ENCODE data around the gene GRIK1. TPM values are rescaled to one million over a fixed set of nuclear protein-coding genes. Genes with fewer than 3 reads are reported as not detected.

Gene GRIK1
- polyA plus RNA-seq, 1 donor from 2014 or later = not detected

DNA sequence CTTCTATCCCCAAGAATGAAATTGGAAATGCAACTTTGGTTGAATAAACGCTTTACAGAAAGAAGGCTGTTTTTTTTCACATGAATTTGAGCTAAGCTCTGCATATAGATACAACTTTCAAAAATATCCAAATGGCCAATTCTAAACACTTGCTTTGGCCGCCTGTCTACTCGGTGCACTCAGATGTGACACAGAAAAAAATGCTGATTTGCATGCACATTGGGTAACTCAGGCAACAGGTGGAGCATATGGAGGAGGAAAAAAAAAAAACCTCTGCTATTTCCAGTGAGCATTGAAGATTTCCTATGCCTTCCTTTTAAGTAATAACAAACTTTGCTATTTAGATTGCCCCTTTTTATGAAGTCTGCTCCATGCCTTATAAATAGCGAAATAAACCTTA is 262.5 kb downstream of the GRIK1 start:
- Mint-ChIP-seq H3K27ac (no peak overlapping the region), H3K27me3 (peaks cover 6% of the 10 kb centered on the region)

DNA sequence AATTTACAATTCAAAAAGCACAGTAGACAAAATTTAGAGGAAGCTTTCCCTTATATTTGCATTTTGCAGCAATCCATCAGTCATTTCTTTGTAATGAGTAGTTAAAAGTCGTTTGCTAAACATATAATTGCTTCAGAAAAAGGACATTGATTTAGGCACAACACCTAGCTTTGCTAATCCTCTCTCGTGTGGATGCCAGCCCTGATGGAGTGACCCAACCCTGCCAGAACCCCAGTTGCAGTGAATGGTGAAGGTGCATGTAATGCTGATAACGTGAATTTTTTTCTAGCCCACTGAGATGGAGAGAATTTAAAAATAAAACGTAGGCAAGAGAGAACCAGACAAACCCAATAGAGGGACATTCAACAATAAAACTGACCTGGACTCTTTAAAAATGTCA is 263.4 kb downstream of the GRIK1 start:
- Mint-ChIP-seq H3K27ac (peak overlapping the region in 1 of 3 donors; percentile 3), H3K4me1 (peaks cover 11 to 21% (median 17%) of the 10 kb centered on the region in 3 donors), H3K27me3 (peaks cover 6% of the 10 kb centered on the region), H3K4me3 (no peak overlapping the region), H3K9me3 (peaks cover 0 to 3% (median 0%) of the 10 kb centered on the region in 3 donors), H3K36me3 (peaks cover 5% of the 10 kb centered on the region)

More for the DNA sequence above, 262.5 kb downstream of the GRIK1 start:
- H3K9me3 Mint-ChIP-seq = peaks cover 0 to 3% (median 0%) of the 10 kb centered on the region in 3 donors
- H3K4me3 Mint-ChIP-seq = no peak overlapping the region
- peaks cover 11 to 21% (median 17%) of the 10 kb centered on the region in 3 donors for H3K4me1 Mint-ChIP-seq
- H3K36me3 Mint-ChIP-seq = peaks cover 5% of the 10 kb centered on the region

DNA sequence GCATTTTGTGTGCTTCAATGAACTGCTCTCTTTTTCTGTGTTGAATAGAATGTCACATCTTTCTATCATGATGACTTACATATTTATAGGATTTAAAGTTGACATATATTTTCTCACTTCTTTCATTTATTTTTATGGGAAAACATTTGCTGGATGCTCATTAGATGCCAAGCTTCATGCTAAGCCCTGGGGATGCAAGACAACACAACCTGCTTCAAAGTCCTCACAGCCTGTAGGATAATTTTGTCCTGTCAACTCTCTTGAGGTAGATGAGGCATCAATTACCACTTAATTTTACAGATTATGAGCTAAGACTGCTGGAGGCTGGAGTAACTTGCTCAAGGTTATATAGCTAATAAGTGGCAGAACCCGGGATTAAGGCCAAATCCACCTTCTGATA is 264.3 kb downstream of the GRIK1 start:
- Mint-ChIP-seq H3K27ac (no peak overlapping the region), H3K9me3 (peaks cover 0 to 3% (median 0%) of the 10 kb centered on the region in 3 donors), H3K4me3 (no peak overlapping the region), H3K36me3 (peaks cover 5% of the 10 kb centered on the region), H3K27me3 (peaks cover 6% of the 10 kb centered on the region), H3K4me1 (peaks cover 11 to 21% (median 17%) of the 10 kb centered on the region in 3 donors)

DNA sequence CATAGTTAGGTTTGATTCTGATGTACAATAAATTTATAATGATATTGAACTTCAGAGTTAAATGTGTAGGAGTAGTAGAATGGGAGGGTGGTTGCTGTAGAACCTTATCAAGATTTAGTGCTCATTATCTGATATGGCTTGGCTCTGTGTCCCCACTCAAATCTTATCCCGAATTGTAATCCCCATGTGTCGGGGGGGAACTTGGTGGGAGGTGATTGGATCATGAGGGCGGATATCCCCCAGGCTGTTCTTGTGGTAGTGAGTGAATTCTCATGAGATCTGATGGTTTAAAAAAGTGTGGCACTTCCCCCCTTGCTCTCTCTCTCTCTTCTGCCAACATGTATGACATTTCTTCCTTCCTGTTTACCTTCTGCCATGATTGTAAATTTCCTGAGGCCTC is 265.5 kb downstream of the GRIK1 start:
- Mint-ChIP-seq H3K27ac (no peak overlapping the region), H3K36me3 (peaks cover 5% of the 10 kb centered on the region), H3K27me3 (peaks cover 6% of the 10 kb centered on the region), H3K4me3 (no peak overlapping the region), H3K9me3 (peaks cover 0 to 3% (median 0%) of the 10 kb centered on the region in 3 donors), H3K4me1 (peaks cover 11 to 21% (median 17%) of the 10 kb centered on the region in 3 donors)

DNA sequence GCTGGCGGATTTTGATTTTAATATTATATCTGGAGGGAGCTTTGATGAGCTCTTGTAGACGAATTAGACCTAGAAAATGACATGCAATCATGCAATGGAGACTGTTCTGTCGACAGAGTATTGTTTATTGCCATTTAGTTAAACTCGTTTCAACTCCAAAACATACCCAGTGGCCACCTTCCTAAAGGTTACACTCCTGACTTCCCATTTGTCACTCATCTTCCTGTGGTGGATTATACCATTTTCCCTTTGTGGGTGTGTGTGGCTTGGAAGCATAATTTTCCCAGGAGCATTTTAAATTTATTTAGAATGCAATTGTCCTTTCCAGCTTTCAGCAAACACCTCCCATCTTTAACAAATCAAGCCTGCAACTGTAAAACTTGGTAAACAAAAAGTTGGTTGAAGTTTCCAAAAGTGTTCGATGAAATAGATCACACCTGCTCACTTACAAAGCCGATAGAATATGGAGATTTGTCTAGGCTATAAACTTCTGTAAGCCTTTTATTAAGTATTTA is 266.6 kb downstream of the GRIK1 start:
- no peak overlapping the region for H3K27ac Mint-ChIP-seq
- H3K9me3 Mint-ChIP-seq = peaks cover 0 to 3% (median 0%) of the 10 kb centered on the region in 3 donors
- no peak overlapping the region for H3K4me3 Mint-ChIP-seq
- peaks cover 9 to 21% (median 17%) of the 10 kb centered on the region in 3 donors for H3K4me1 Mint-ChIP-seq
- H3K36me3 Mint-ChIP-seq = peaks cover 2% of the 10 kb centered on the region
- peaks cover 6% of the 10 kb centered on the region for H3K27me3 Mint-ChIP-seq

DNA sequence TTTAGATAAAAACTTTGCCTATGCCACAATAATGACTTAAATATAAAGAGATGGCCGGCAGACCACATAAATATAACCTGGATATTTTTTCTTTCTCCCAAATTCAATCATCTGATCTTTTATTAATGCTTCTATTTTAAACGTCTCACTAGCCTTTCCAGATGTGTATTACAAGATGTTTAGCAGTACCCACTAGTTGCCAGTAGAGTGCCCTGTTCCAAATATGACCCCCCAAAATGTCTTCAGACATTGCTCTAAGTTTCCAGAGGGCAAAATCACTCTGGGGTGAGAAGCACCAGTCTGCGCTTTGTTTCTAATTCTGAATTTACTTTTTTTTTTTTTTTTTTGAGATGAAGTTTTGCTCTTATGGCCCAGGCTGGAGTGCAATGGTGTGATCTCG is 268.1 kb downstream of the GRIK1 start:
- no peak overlapping the region for H3K27ac Mint-ChIP-seq
- H3K27me3 Mint-ChIP-seq = peaks cover 3% of the 10 kb centered on the region
- H3K36me3 Mint-ChIP-seq = no peaks in the 10 kb centered on the region
- H3K4me3 Mint-ChIP-seq = no peak overlapping the region
- peaks cover 7 to 12% (median 10%) of the 10 kb centered on the region in 3 donors for H3K4me1 Mint-ChIP-seq
- H3K9me3 Mint-ChIP-seq = peaks cover 0 to 3% (median 0%) of the 10 kb centered on the region in 3 donors

DNA sequence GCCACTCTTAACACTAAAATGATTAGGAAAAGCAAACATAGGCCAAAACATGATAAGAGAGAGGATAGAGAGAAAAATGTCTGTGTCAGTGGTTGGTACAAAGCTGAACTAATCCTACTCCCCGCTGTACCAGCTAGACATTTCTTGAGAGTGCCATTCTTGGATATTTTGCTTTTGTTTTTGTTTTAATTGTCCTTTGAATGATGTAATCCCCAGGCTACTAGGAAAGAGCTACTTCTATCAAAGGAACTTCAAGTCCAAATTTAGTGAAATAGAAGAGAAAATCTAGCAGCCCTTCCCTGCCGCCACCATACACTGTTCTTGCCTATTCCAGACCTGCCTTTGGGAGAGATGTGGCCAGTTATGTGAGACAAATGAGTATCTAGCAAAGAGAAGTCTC is 269.6 kb downstream of the GRIK1 start:
- Mint-ChIP-seq H3K27me3 (peaks cover 3% of the 10 kb centered on the region), H3K36me3 (no peaks in the 10 kb centered on the region), H3K27ac (no peak overlapping the region), H3K4me3 (no peak overlapping the region), H3K4me1 (peaks cover 2 to 12% (median 9%) of the 10 kb centered on the region in 3 donors), H3K9me3 (peaks cover 0 to 3% (median 0%) of the 10 kb centered on the region in 3 donors)

DNA sequence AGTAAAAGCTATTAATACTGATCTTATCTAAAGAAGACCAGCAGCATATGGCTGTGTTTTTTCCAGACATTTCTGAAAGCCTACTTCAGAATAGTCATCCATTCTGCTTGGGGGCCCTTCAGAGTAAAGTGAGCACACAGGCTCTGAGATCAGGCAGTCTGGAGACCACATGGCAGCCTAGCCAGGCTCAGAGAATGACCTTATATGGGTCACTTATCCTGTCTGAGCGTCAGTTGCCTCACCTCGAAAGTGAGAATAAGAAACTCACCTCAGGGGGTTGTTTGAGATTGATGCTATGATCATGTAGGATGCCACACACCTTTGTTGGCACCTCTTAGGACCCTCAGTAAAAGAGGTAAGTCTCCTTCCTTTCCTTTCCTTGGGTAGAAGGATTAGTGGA is 270.4 kb downstream of the GRIK1 start:
- Mint-ChIP-seq H3K4me3 (no peak overlapping the region), H3K9me3 (peaks cover 0 to under 1% (median 0%) of the 10 kb centered on the region in 3 donors), H3K27ac (no peak overlapping the region)

DNA sequence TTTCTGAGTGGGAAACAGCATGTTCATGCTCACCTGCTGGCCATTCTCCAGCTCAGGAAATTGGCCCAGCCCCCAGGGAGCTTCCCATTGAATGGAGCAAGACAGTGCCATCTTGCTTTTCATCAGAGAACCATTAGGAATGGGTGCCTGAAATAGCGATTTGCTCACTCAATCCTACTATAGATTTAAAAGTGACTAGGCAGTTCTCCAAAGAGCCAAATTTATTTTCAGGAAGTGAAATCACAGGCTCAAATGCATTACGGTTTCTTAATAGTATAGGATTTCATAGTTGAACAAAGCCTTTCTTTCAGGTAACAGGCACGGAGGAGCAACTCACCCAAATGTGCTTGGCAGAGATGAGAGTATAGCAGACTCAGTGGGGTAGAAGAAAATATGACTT is 272.1 kb downstream of the GRIK1 start:
- H3K36me3 Mint-ChIP-seq = no peaks in the 10 kb centered on the region
- H3K4me3 Mint-ChIP-seq = no peak overlapping the region
- H3K4me1 Mint-ChIP-seq = peaks cover 0 to 3% (median 0%) of the 10 kb centered on the region in 3 donors
- no peaks in the 10 kb centered on the region for H3K9me3 Mint-ChIP-seq
- no peak overlapping the region for H3K27ac Mint-ChIP-seq
- no peaks in the 10 kb centered on the region for H3K27me3 Mint-ChIP-seq

More for the DNA sequence above, 270.4 kb downstream of the GRIK1 start:
- Mint-ChIP-seq H3K27me3 (peaks cover 3% of the 10 kb centered on the region), H3K36me3 (no peaks in the 10 kb centered on the region), H3K4me1 (peaks cover 0 to 5% (median under 1%) of the 10 kb centered on the region in 3 donors)

DNA sequence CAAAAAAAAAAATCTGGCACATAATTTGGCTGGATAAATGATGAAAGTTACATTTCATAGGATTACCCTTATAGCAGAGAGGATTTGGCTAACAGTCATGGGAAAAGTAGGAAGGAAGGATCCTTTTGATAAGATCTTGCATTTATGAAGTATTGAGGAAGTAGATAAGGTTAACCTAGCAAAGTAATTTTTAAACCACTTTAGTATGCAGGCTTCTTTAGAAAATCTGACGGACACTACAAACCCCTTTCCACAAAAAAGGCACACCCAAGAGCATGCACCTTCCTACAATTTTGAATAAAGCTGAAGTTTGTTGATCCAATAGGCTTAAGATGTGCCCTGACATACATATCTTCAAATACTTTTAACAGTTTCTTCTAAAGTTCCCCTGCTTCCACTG is 275.2 kb downstream of the GRIK1 start:
- H3K36me3 Mint-ChIP-seq = no peaks in the 10 kb centered on the region
- H3K4me3 Mint-ChIP-seq = no peak overlapping the region
- peaks cover 0 to 3% (median 0%) of the 10 kb centered on the region in 3 donors for H3K4me1 Mint-ChIP-seq
- peaks cover 4% of the 10 kb centered on the region for H3K27me3 Mint-ChIP-seq
- no peak overlapping the region for H3K27ac Mint-ChIP-seq
- peaks cover 0 to 2% (median 0%) of the 10 kb centered on the region in 3 donors for H3K9me3 Mint-ChIP-seq

DNA sequence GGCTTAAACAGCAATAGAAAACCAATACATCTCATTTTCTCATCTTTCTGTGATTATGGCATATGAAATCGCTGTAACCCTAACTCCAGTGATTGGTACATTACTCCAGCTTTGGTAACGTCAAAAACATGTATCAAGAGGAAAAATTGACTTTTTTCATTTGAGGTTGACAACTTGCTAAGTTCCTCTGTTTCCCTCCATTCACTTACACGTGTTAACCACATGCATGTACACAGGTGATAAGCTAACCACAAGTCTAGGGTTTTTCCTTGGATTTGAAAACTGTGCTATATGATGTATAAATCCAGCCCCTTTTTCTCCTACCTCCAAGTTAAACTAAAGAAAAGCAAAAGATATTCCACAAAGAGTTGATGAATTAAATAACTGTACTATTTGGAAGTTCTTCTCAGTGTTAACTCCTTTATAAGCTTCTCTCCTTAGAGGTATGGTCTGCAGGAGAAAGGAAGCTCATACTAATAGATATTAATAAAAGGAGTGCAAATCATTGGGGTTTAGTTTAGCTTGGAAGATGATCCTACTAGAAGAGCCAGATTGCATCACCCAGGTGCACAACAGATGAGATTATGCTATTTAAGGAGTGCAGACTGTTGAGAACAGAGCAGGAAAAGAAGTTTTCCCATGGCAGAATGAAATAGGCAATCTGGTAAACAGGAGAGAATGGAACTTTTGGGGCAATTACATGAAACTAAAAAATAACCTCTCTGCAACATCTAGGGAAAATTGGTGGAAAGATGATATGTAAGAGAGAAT is 277.9 kb downstream of the GRIK1 start:
- no peak overlapping the region for H3K27ac Mint-ChIP-seq
- H3K4me1 Mint-ChIP-seq = no peaks in the 10 kb centered on the region
- no peaks in the 10 kb centered on the region for H3K36me3 Mint-ChIP-seq
- H3K27me3 Mint-ChIP-seq = peaks cover 4% of the 10 kb centered on the region
- peaks cover 0 to 2% (median 0%) of the 10 kb centered on the region in 3 donors for H3K9me3 Mint-ChIP-seq
- H3K4me3 Mint-ChIP-seq = no peak overlapping the region

DNA sequence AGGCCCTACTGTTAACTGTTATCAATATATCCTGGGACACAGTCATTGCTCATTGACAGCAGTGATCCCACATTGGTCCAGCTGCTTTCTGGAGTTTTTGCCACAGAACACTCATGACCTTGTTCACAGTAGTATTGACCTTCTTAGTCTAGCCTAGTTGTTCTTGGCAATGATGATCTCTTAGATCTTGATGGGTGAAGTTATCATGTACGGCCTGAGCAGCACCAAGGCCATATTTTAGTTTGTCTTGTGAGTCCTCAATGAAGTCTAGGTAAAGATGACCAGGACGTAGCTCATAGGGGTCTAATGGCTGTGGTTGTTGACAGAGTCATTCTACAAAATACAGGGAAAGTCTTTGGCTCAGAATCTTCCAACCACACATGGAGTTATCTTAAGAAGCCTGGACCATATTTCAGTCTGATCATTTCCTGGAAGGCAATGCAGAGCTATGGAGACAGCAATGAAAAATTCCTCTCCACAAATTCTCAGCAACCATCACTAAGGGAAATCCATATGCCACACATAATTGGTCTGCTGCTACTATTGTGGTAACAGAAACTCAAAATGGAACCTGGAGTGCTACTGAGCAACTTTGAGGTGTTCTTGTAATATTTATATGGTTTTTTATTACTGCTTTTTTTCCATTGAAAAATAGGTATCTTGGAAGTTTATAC is 279.6 kb downstream of the GRIK1 start:
- Mint-ChIP-seq H3K9me3 (peaks cover 2 to 6% (median 4%) of the 10 kb centered on the region in 3 donors), H3K4me1 (no peaks in the 10 kb centered on the region), H3K36me3 (peaks cover 2% of the 10 kb centered on the region), H3K27ac (no peak overlapping the region), H3K4me3 (no peak overlapping the region), H3K27me3 (peaks cover 4% of the 10 kb centered on the region)

DNA sequence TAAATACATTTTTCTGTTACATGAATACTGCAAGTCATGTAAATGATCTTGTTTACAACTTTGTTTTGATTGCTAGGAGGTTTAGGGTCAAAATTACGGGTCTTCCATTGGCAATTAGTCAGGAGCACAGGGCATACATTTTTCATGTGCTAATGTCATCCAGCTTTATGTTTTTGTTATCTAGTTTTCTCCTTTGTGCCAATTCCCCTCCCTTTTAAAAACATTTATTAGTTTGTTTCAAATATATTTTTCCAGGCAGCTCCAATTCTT is 280.9 kb downstream of the GRIK1 start:
- Mint-ChIP-seq H3K27me3 (peaks cover 4% of the 10 kb centered on the region), H3K4me3 (no peak overlapping the region), H3K4me1 (no peaks in the 10 kb centered on the region), H3K36me3 (peaks cover 2% of the 10 kb centered on the region), H3K27ac (no peak overlapping the region), H3K9me3 (peaks cover 2 to 6% (median 4%) of the 10 kb centered on the region in 3 donors)

DNA sequence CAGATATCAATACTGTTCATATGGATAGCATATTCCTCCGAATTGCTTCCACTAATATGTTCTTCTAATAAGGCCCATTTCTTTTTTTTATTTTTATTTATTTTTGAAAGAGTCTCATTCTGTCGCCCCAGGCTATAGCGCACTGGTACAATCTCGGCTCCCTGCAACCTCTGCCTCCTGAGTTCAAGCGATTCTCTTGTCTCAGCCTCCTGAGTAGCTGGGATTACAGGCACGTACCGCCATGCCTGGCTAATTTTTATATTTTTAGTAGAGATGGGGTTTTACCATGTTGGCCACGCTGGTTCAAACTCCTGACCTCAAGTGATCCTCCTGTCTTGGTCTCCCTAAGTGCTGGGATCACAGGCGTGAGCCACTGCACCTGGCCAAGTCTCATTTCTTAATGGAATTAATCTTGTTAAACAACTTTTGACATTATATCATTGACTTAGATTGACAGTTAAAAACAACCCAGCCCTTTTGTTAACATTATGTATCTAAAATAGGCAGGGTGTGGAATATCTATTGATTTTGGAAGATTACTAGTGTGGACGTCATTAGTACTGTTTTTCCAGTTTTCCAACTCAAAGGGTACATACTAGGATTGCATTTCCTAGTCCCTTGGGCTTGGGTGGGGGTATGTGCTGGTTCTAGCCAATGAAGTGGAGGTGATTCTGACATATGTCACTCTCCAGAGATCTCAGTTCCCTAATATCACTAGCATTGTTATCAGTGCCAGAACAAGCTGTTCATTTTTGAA is 281.4 kb downstream of the GRIK1 start:
- Mint-ChIP-seq H3K27me3 (peaks cover 4% of the 10 kb centered on the region), H3K36me3 (peaks cover 2% of the 10 kb centered on the region)

More for the DNA sequence above, 281.4 kb downstream of the GRIK1 start:
- Mint-ChIP-seq H3K27ac (no peak overlapping the region), H3K4me1 (no peaks in the 10 kb centered on the region), H3K4me3 (no peak overlapping the region), H3K9me3 (peaks cover 2 to 6% (median 4%) of the 10 kb centered on the region in 3 donors)

Data from IgD-negative memory B cell (primary cell).